Keratinocyte (primary cell): ENCODE measurements around the gene PARD3.

Source experiments
- EZH2 ChIP-seq: IDR thresholded peaks from one replicate; pipeline ENCODE4 v1.6.1; 2012; ENCODE audit warnings: inconsistent platforms, mild to moderate bottlenecking, low read length, moderate library complexity
- TF ChIP-seq, protein P1 (sequence below), 3 experiments: IDR thresholded peaks in 1 of 3; conservative IDR thresholded peaks in 1 of 3; optimal IDR thresholded peaks in 1 of 3; 2 replicates in 2 of 3; 3 replicates in 1 of 3; pipeline versions ENCODE3 to v1.5.1; 2011; ENCODE audit warnings: low read length in 3 of 3, mild to moderate bottlenecking in 3 of 3, moderate library complexity in 2 of 3, control low read depth in 1 of 3, inconsistent platforms in 1 of 3; ENCODE audit not compliant: insufficient read depth in 2 of 3; ENCODE audit errors: extremely low read depth in 1 of 3

DNA sequence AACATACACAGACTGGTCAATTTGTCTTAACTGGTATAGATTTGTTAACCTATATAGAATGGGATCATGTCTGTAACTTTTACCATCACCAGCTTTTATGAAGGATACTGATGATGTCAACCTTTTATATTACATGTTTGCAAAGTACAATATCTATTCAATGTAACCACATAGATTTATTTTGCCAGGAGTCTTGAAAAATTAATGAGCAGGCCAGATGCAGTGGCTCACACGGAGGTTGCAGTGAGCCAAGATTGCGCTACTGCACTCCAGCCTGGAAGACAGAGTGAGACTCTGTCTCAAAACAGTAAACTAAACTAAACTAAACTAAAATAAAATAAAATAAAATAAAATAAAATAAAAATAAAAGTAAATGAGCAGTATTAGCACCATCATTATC lies 30.0 kb upstream of the PARD3 start:
- TF ChIP-seq, protein P1, sequence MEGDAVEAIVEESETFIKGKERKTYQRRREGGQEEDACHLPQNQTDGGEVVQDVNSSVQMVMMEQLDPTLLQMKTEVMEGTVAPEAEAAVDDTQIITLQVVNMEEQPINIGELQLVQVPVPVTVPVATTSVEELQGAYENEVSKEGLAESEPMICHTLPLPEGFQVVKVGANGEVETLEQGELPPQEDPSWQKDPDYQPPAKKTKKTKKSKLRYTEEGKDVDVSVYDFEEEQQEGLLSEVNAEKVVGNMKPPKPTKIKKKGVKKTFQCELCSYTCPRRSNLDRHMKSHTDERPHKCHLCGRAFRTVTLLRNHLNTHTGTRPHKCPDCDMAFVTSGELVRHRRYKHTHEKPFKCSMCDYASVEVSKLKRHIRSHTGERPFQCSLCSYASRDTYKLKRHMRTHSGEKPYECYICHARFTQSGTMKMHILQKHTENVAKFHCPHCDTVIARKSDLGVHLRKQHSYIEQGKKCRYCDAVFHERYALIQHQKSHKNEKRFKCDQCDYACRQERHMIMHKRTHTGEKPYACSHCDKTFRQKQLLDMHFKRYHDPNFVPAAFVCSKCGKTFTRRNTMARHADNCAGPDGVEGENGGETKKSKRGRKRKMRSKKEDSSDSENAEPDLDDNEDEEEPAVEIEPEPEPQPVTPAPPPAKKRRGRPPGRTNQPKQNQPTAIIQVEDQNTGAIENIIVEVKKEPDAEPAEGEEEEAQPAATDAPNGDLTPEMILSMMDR (optimal IDR thresholded peaks at IDR 0.05 in 1 of 3, IDR thresholded peaks at IDR 0.05 in 1 of 3, conservative IDR thresholded peaks at IDR 0.05 in 1 of 3; ENCODE audit: extremely low read depth in 1 of 3, insufficient read depth in 2 of 3, low read length in 3 of 3): no peak
- TF ChIP-seq EZH2: no peak
